HEK293 (cell line): ENCODE data around the gene SAT1.

Source experiments
- CTCF ChIA-PET: fragments of 350-600 bp; formaldehyde crosslinking; extraction: SDS; loops from one replicate; lab custom pipeline; 2021; ENCODE audit warnings: antibody characterized with exemption; lab: Yijun Ruan, JAX
- POLR2A ChIA-PET: fragments of 300-600 bp; formaldehyde crosslinking; extraction: SDS; loops from one replicate; lab custom pipeline; 2020; ENCODE audit warnings: antibody characterized with exemption, inconsistent platforms; lab: Yijun Ruan, JAX
- H3K27ac ChIP-seq: fragments of 200-500 bp; sonication (Bioruptor generic); 2 replicates; pipeline ENCODE4 v1.5.1; 2014; ENCODE audit warnings: low read depth, low read length, control low read depth, inconsistent platforms; ENCODE audit errors: extremely low read depth
- H3K36me3 ChIP-seq, 2 experiments: fragments of 200-500 bp in 1 of 2; sonication (Bioruptor generic) in 1 of 2; 1 replicate in 1 of 2; 2 replicates in 1 of 2; pipeline ENCODE4 v1.5.1; 2014 to 2017; ENCODE audit warnings: inconsistent platforms in 2 of 2, low read length in 2 of 2; ENCODE audit not compliant: control insufficient read depth in 2 of 2, insufficient read depth in 1 of 2
- H3K4me1 ChIP-seq: fragments of 200-500 bp; sonication (Bioruptor generic); 2 replicates; pipeline ENCODE4 v1.5.1; 2014; ENCODE audit warnings: mild to moderate bottlenecking, low read length, inconsistent platforms; ENCODE audit not compliant: control insufficient read depth, insufficient read depth
- H3K4me3 ChIP-seq: 2 replicates; pipeline ENCODE4 v1.5.1; 2011; ENCODE audit warnings: low read depth, mild to moderate bottlenecking, control low read depth, low read length, moderate library complexity
- H3K9me3 ChIP-seq: fragments of 200-500 bp; sonication (Bioruptor generic); 2 replicates; pipeline ENCODE4 v1.5.1; 2014; ENCODE audit warnings: low read depth, low read length, inconsistent platforms; ENCODE audit not compliant: control insufficient read depth, insufficient read depth
- GLI4 ChIP-seq: fragments of 450-650 bp; formaldehyde crosslinking; IDR thresholded peaks from 2 replicates; pipeline ENCODE4 v1.5.1; 2016; ENCODE audit warnings: missing biosample characterization, missing genetic modification characterization
- GLIS1 ChIP-seq: fragments of 450-650 bp; formaldehyde crosslinking; IDR thresholded peaks from 2 replicates; pipeline ENCODE4 v1.5.1; 2016; ENCODE audit warnings: missing biosample characterization, missing genetic modification characterization
- MZF1 ChIP-seq: fragments of 450-650 bp; formaldehyde crosslinking; IDR thresholded peaks from 2 replicates; pipeline ENCODE4 v1.5.1; 2017; ENCODE audit warnings: missing biosample characterization, missing genetic modification characterization, borderline replicate concordance
- SP7 ChIP-seq: fragments of 450-650 bp; formaldehyde crosslinking; IDR thresholded peaks from 2 replicates; pipeline ENCODE4 v1.5.1; 2016; ENCODE audit warnings: missing biosample characterization, missing genetic modification characterization
- ZBTB7A ChIP-seq: fragments of 450-650 bp; formaldehyde crosslinking; IDR thresholded peaks from 2 replicates; pipeline ENCODE4 v1.5.1; 2016; ENCODE audit warnings: low read depth, missing biosample characterization, missing genetic modification characterization
- ZFP69B ChIP-seq: fragments of 450-650 bp; formaldehyde crosslinking; IDR thresholded peaks from 2 replicates; pipeline ENCODE4 v1.5.1; 2016; ENCODE audit warnings: missing biosample characterization, missing genetic modification characterization
- ZIC2 ChIP-seq: fragments of 450-650 bp; formaldehyde crosslinking; IDR thresholded peaks from 2 replicates; pipeline ENCODE4 v1.5.1; 2016; ENCODE audit warnings: missing biosample characterization, missing genetic modification characterization
- ZNF174 ChIP-seq: fragments of 450-650 bp; formaldehyde crosslinking; IDR thresholded peaks from 2 replicates; pipeline ENCODE4 v1.5.0; 2017; ENCODE audit warnings: missing biosample characterization, mild to moderate bottlenecking, missing genetic modification characterization
- ZNF202 ChIP-seq: fragments of 450-650 bp; formaldehyde crosslinking; IDR thresholded peaks from 2 replicates; pipeline ENCODE4 v1.5.1; 2016; ENCODE audit warnings: missing biosample characterization, missing genetic modification characterization, borderline replicate concordance
- ZNF335 ChIP-seq: fragments of 450-650 bp; formaldehyde crosslinking; conservative IDR thresholded peaks from 2 replicates; pipeline ENCODE4 v1.5.1; 2016; ENCODE audit warnings: missing biosample characterization, missing genetic modification characterization
- ZNF501 ChIP-seq: fragments of 450-650 bp; formaldehyde crosslinking; IDR thresholded peaks from 2 replicates; pipeline ENCODE4 v1.5.1; 2016; ENCODE audit warnings: missing biosample characterization, missing genetic modification characterization
- ZNF555 ChIP-seq: fragments of 450-650 bp; formaldehyde crosslinking; conservative IDR thresholded peaks from 2 replicates; pipeline ENCODE4 v1.5.1; 2017; ENCODE audit warnings: missing biosample characterization, mild to moderate bottlenecking, missing genetic modification characterization, inconsistent platforms
- ZNF670 ChIP-seq: fragments of 450-650 bp; formaldehyde crosslinking; IDR thresholded peaks from 2 replicates; pipeline ENCODE4 v1.5.1; 2016; ENCODE audit warnings: missing biosample characterization, missing genetic modification characterization, low read depth
- ZNF701 ChIP-seq: fragments of 450-650 bp; formaldehyde crosslinking; IDR thresholded peaks from 2 replicates; pipeline ENCODE4 v1.5.1; 2016; ENCODE audit warnings: missing biosample characterization, missing genetic modification characterization
- TF ChIP-seq, protein P1 (sequence below): fragments of 450-650 bp; formaldehyde crosslinking; IDR thresholded peaks from 2 replicates; pipeline ENCODE4 v1.5.1; 2016; ENCODE audit warnings: missing biosample characterization, missing genetic modification characterization
- TF ChIP-seq, protein P2 (sequence below): fragments of 450-650 bp; formaldehyde crosslinking; IDR thresholded peaks from 2 replicates; pipeline ENCODE4 v1.5.1; 2016; ENCODE audit warnings: missing biosample characterization, missing genetic modification characterization
- TF ChIP-seq, protein P3 (sequence below): fragments of 450-650 bp; formaldehyde crosslinking; IDR thresholded peaks from 2 replicates; pipeline ENCODE4 v1.5.1; 2016; ENCODE audit warnings: missing biosample characterization, missing genetic modification characterization
- TF ChIP-seq, protein P4 (sequence below): fragments of 450-650 bp; formaldehyde crosslinking; IDR thresholded peaks from 2 replicates; pipeline ENCODE4 v1.5.1; 2016; ENCODE audit warnings: missing biosample characterization, missing genetic modification characterization
- TF ChIP-seq, protein P5 (sequence below): fragments of 450-650 bp; formaldehyde crosslinking; IDR thresholded peaks from 2 replicates; pipeline ENCODE4 v1.5.1; 2017; ENCODE audit warnings: missing biosample characterization, missing genetic modification characterization

Gene SAT1

DNA sequence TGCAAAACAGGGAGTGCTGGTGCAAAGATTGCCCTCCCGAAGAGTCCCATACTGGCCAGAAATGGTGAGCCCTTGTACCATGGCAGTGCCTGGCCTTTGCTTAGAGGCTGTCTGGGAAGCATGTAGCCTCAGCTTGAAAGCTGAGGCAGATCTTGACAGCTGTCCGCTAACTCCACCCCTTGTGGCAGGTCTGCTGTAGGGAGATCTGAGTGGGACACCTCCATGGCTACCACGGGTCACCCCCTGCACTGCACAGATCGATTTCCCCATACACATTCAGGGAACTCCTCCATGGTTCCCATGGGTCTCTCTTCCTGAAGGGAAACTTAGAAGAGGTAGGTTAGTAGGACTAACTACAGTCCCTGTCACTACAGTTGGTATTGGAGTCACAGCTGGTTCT lies 33.8 kb upstream of the SAT1 start:
- Histone ChIP-seq H3K9me3 (no peaks in the 10 kb centered on the region), H3K36me3 (no peaks in the 10 kb centered on the region), H3K27ac (no peak overlapping the region), H3K4me3 (no peak overlapping the region), H3K4me1 (no peaks in the 10 kb centered on the region)
- POLR2A ChIA-PET, result interaction anchor here (1.2 kb wide), 1 partner anchor 34 kb away, joined by 5 read pairs; the partner anchor contains the start of gene SAT1
- CTCF ChIA-PET, result interaction anchor here (0.7 kb wide), 1 partner anchor 55 kb away, joined by 3 read pairs; no protein-coding TSS in a partner anchor
- TF ChIP-seq, protein P1, sequence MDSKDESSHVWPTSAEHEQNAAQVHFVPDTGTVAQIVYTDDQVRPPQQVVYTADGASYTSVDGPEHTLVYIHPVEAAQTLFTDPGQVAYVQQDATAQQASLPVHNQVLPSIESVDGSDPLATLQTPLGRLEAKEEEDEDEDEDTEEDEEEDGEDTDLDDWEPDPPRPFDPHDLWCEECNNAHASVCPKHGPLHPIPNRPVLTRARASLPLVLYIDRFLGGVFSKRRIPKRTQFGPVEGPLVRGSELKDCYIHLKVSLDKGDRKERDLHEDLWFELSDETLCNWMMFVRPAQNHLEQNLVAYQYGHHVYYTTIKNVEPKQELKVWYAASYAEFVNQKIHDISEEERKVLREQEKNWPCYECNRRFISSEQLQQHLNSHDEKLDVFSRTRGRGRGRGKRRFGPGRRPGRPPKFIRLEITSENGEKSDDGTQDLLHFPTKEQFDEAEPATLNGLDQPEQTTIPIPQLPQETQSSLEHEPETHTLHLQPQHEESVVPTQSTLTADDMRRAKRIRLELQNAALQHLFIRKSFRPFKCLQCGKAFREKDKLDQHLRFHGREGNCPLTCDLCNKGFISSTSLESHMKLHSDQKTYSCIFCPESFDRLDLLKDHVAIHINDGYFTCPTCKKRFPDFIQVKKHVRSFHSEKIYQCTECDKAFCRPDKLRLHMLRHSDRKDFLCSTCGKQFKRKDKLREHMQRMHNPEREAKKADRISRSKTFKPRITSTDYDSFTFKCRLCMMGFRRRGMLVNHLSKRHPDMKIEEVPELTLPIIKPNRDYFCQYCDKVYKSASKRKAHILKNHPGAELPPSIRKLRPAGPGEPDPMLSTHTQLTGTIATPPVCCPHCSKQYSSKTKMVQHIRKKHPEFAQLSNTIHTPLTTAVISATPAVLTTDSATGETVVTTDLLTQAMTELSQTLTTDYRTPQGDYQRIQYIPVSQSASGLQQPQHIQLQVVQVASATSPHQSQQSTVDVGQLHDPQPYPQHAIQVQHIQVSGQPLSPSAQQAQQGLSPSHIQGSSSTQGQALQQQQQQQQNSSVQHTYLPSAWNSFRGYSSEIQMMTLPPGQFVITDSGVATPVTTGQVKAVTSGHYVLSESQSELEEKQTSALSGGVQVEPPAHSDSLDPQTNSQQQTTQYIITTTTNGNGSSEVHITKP (tag by site-specific recombination), result 0 out of 2 replicates have a peak, but pooled peaks have one; percentile 58
- TF ChIP-seq ZNF174 (tag by site-specific recombination), result no peak

DNA sequence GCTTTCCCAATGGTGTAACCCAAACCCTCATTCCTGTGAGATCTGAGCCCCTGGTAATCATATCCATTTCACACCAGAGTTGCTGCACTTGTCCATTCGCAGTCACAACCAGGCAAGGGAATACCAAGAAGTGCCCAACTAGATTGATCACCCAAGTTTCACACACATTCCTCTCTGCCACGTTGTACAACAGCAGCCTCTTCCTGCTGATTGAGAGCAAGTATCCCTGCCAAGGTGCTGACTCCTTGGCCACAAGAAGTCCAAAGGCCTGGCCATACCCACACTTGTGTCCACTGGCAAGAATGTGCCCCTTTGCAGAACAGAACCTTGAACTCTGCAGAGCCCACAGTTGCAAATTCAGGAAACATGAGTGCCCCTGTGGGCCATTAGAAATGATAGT lies 33.4 kb upstream of the SAT1 start:
- CTCF ChIA-PET, result interaction anchor here (0.7 kb wide), 1 partner anchor 55 kb away, joined by 3 read pairs; no protein-coding TSS in a partner anchor
- no peaks in the 10 kb centered on the region for H3K4me1 ChIP-seq

DNA sequence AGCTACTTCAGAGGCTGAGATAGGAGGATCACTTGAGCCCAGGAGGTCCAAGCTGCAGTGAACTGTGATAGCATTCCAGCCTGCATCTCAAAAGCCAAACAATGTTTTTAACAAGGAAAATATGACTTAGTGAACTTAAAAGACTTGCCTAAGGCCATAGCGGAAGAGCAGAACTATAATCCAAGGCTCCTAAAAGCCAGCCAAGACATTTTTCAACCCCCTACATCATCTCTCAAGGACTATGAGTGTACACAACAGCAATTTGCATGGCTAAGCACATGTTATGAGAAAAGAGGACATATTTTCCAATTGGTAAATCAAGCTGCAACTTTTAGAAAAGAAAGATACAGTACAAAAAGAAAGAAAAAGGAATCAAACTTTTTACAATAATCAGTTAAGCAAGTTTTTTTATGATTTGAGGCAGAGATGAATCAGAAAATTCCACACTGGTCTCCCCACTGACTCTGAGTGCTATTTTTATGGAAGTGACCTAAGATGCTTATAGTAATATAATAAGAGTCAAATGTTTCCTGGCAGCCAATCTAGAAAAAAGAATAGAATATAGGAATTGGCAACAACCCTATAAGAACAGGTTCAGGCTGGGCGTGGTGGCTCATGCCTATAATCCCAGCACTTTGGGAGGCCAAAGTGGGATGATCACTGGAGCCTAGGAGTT lies 30.1 kb upstream of the SAT1 start:
- H3K4me3 ChIP-seq, result no peak overlapping the region
- no peaks in the 10 kb centered on the region for H3K4me1 ChIP-seq

More for the DNA sequence above, 33.4 kb upstream of the SAT1 start:
- H3K27ac ChIP-seq, result no peak overlapping the region
- H3K9me3 ChIP-seq, result no peaks in the 10 kb centered on the region
- POLR2A ChIA-PET, result interaction anchor here (1.2 kb wide), 1 partner anchor 34 kb away, joined by 5 read pairs; the partner anchor contains the start of gene SAT1
- H3K36me3 ChIP-seq, result no peaks in the 10 kb centered on the region
- no peak for TF ChIP-seq ZNF335 (tag by site-specific recombination)
- TF ChIP-seq ZIC2 (tag by site-specific recombination), result no peak
- TF ChIP-seq ZNF202, result no peak
- TF ChIP-seq MZF1 (tag by site-specific recombination), result no peak
- no peak for TF ChIP-seq GLI4 (tag by site-specific recombination)
- TF ChIP-seq ZBTB7A, result no peak
- TF ChIP-seq ZNF701 (tag by site-specific recombination), result no peak
- TF ChIP-seq ZNF555 (tag by site-specific recombination), result no peak
- TF ChIP-seq, protein P2, sequence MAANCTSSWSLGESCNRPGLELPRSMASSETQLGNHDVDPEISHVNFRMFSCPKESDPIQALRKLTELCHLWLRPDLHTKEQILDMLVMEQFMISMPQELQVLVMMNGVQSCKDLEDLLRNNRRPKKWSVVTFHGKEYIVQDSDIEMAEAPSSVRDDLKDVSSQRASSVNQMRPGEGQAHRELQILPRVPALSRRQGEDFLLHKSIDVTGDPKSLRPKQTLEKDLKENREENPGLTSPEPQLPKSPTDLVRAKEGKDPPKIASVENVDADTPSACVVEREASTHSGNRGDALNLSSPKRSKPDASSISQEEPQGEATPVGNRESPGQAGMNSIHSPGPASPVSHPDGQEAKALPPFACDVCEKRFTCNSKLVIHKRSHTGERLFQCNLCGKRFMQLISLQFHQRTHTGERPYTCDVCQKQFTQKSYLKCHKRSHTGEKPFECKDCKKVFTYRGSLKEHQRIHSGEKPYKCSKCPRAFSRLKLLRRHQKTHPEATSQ, result no peak
- TF ChIP-seq ZFP69B (tag by site-specific recombination), result no peak
- TF ChIP-seq, protein P3, sequence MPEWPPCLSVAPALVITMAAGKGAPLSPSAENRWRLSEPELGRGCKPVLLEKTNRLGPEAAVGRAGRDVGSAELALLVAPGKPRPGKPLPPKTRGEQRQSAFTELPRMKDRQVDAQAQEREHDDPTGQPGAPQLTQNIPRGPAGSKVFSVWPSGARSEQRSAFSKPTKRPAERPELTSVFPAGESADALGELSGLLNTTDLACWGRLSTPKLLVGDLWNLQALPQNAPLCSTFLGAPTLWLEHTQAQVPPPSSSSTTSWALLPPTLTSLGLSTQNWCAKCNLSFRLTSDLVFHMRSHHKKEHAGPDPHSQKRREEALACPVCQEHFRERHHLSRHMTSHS (tag by site-specific recombination), result no peak
- TF ChIP-seq ZNF501 (tag by site-specific recombination), result no peak
- TF ChIP-seq, protein P4, sequence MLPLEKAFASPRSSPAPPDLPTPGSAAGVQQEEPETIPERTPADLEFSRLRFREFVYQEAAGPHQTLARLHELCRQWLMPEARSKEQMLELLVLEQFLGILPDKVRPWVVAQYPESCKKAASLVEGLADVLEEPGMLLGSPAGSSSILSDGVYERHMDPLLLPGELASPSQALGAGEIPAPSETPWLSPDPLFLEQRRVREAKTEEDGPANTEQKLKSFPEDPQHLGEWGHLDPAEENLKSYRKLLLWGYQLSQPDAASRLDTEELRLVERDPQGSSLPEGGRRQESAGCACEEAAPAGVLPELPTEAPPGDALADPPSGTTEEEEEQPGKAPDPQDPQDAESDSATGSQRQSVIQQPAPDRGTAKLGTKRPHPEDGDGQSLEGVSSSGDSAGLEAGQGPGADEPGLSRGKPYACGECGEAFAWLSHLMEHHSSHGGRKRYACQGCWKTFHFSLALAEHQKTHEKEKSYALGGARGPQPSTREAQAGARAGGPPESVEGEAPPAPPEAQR (tag by site-specific recombination), result no peak
- H3K4me3 ChIP-seq, result no peak overlapping the region

More for the DNA sequence above, 30.1 kb upstream of the SAT1 start:
- ChIA-PET POLR2A (interaction anchor here (1.0 to 1.9 kb wide), 3 partner anchors 9 to 30 kb away, joined by 3 to 6 read pairs (median 5); partner anchors contain the start of genes ACOT9 and SAT1), CTCF (interaction anchor here (0.6 to 1.6 kb wide), 4 partner anchors 59 to 631 kb away, joined by 3 to 6 read pairs (median 5); no protein-coding TSS in a partner anchor)
- no peaks in the 10 kb centered on the region for H3K36me3 ChIP-seq
- TF ChIP-seq, protein P5, sequence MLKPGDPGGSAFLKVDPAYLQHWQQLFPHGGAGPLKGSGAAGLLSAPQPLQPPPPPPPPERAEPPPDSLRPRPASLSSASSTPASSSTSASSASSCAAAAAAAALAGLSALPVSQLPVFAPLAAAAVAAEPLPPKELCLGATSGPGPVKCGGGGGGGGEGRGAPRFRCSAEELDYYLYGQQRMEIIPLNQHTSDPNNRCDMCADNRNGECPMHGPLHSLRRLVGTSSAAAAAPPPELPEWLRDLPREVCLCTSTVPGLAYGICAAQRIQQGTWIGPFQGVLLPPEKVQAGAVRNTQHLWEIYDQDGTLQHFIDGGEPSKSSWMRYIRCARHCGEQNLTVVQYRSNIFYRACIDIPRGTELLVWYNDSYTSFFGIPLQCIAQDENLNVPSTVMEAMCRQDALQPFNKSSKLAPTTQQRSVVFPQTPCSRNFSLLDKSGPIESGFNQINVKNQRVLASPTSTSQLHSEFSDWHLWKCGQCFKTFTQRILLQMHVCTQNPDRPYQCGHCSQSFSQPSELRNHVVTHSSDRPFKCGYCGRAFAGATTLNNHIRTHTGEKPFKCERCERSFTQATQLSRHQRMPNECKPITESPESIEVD (tag by site-specific recombination), result peak; percentile 61
- 0 out of 2 replicates have a peak, but pooled peaks have one; percentile 13 for TF ChIP-seq GLIS1
- peak; percentile 14; the same call in 1 of the 2 replicates for TF ChIP-seq SP7
- no peak for TF ChIP-seq ZNF670 (tag by site-specific recombination)
- no peak overlapping the region for H3K27ac ChIP-seq
- H3K9me3 ChIP-seq, result no peaks in the 10 kb centered on the region
